ENCODE results near the gene UBE3A. TPM values are rescaled to one million over a fixed set of nuclear protein-coding genes. Genes with fewer than 3 reads are reported as not detected.

Gene UBE3A
- total RNA-seq, 2 donors from 2014 or later: 61.1 to 79.8 TPM

GRCh38 chr15:25478313-25478712 lies 39.5 kb upstream of the UBE3A start:
- no peak overlapping the region for H3K4me3 ChIP-seq
- no peak overlapping the region for H3K27ac ChIP-seq
- no peaks in the 10 kb centered on the region for H3K27me3 ChIP-seq (replicated peaks; ENCODE audit: insufficient read depth)
- WGBS: 87% methylated on average over 3 of the region's 3 CpGs
- H3K4me1 ChIP-seq (replicated peaks): no peaks in the 10 kb centered on the region
- no peak for DNase-seq (ENCODE audit: low spot score)
- H3K36me3 ChIP-seq: no peaks in the 10 kb centered on the region
- intact Hi-C loops (cut with DNase I): no loop called here
- H3K9me3 ChIP-seq: no peaks in the 10 kb centered on the region
- TF ChIP-seq, protein P1, sequence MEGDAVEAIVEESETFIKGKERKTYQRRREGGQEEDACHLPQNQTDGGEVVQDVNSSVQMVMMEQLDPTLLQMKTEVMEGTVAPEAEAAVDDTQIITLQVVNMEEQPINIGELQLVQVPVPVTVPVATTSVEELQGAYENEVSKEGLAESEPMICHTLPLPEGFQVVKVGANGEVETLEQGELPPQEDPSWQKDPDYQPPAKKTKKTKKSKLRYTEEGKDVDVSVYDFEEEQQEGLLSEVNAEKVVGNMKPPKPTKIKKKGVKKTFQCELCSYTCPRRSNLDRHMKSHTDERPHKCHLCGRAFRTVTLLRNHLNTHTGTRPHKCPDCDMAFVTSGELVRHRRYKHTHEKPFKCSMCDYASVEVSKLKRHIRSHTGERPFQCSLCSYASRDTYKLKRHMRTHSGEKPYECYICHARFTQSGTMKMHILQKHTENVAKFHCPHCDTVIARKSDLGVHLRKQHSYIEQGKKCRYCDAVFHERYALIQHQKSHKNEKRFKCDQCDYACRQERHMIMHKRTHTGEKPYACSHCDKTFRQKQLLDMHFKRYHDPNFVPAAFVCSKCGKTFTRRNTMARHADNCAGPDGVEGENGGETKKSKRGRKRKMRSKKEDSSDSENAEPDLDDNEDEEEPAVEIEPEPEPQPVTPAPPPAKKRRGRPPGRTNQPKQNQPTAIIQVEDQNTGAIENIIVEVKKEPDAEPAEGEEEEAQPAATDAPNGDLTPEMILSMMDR (IDR thresholded peaks at IDR 0.05): no peak
- TF ChIP-seq POLR2A (IDR thresholded peaks at IDR 0.05): no peak
- TF ChIP-seq POLR2AphosphoS5 (IDR thresholded peaks at IDR 0.05): no peak

DNA sequence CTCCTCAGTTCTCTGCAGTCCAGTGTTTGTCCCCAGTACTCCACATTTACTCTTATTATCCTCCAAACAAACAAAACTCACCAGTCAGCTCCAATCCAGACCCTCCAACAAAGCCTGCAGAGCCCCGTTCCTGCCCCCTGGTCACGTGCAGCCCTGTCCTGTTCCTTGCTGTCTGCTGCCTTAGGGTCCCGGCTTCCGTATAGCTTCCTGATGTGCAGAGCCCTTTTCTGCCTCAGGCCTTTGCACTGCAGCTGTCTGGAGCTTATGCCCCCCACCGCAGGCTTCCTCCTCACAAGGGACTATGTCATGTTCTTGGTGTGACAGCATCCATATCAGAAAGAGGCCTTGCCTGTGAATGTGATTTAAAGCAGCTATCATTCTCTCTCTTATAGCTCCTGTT lies 39.0 kb upstream of the UBE3A start:
- H3K4me1 ChIP-seq (replicated peaks): no peaks in the 10 kb centered on the region
- no peak overlapping the region for H3K4me3 ChIP-seq
- 89% methylated on average over 5 of the region's 5 CpGs for WGBS
- no peak overlapping the region for H3K27ac ChIP-seq
- no peaks in the 10 kb centered on the region for H3K27me3 ChIP-seq (replicated peaks; ENCODE audit: insufficient read depth)
- no peaks in the 10 kb centered on the region for H3K36me3 ChIP-seq
- H3K9me3 ChIP-seq: no peaks in the 10 kb centered on the region
- intact Hi-C loops (cut with DNase I): no loop called here
- no peak for TF ChIP-seq POLR2AphosphoS5 (IDR thresholded peaks at IDR 0.05)
- TF ChIP-seq POLR2A (IDR thresholded peaks at IDR 0.05): no peak
- TF ChIP-seq, protein P1 (IDR thresholded peaks at IDR 0.05): no peak
- no peak for DNase-seq (ENCODE audit: low spot score)

DNA sequence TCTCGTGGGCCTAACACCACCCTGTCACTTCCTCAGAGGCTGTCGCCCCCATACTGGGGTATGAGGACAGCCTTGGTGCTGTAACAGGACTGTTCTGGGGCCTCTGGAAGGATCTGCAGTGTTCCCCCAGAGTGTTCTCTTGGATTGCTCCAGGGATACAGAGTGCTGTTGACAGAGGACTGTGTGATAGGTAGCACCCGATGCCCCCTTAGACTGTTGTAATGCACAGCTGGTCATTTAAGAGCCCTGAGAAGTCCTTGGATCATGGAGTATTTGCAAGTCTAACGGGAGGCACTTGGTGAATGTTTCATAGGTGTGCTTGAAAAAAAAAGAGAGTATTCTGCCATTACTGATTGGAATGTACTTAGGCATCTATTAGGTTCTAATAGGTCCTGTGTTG lies 35.4 kb upstream of the UBE3A start:
- H3K4me1 ChIP-seq (replicated peaks): no peaks in the 10 kb centered on the region
- no peak overlapping the region for H3K4me3 ChIP-seq
- intact Hi-C loops (cut with DNase I): no loop called here
- no peaks in the 10 kb centered on the region for H3K9me3 ChIP-seq
- TF ChIP-seq POLR2A (IDR thresholded peaks at IDR 0.05) (no peak), POLR2AphosphoS5 (IDR thresholded peaks at IDR 0.05) (no peak)
- TF ChIP-seq, protein P1 (IDR thresholded peaks at IDR 0.05): no peak
- no peak for DNase-seq (ENCODE audit: low spot score)
- H3K27me3 ChIP-seq (replicated peaks; ENCODE audit: insufficient read depth): no peaks in the 10 kb centered on the region
- no peak overlapping the region for H3K27ac ChIP-seq
- WGBS: 89% methylated on average over 4 of the region's 4 CpGs
- no peaks in the 10 kb centered on the region for H3K36me3 ChIP-seq

DNA sequence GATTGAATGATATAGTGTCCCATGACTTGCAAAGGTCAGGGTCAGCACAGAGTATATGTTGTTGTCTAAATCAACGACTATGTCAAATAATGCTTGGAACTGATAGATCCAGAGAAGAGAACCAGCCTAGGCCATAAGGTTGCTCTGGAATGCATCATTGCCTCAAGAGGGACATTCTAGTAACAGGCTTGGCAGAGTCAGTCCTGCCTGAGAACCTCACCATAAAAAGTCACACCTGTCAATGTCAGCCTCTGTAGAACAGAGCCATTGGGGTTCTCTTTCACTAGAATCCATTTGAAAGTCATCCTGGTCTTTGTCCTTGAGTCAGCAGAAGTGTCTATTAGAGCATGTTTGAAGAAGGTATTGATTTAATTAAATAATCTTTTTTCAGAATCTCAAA lies 31.4 kb upstream of the UBE3A start:
- no peaks in the 10 kb centered on the region for H3K27me3 ChIP-seq (replicated peaks; ENCODE audit: insufficient read depth)
- intact Hi-C loops (cut with DNase I): no loop called here
- no peaks in the 10 kb centered on the region for H3K9me3 ChIP-seq
- H3K27ac ChIP-seq: no peak overlapping the region
- TF ChIP-seq, protein P1 (IDR thresholded peaks at IDR 0.05): no peak
- TF ChIP-seq POLR2AphosphoS5 (IDR thresholded peaks at IDR 0.05) (no peak), POLR2A (IDR thresholded peaks at IDR 0.05) (no peak)
- H3K36me3 ChIP-seq: no peaks in the 10 kb centered on the region
- H3K4me3 ChIP-seq: no peak overlapping the region
- H3K4me1 ChIP-seq (replicated peaks): no peaks in the 10 kb centered on the region
- DNase-seq (ENCODE audit: low spot score): no peak
- 67% methylated on average over 1 of the region's 1 CpG for WGBS

GRCh38 chr15:25469377-25469776 lies 30.6 kb upstream of the UBE3A start:
- Histone ChIP-seq H3K4me3 (no peak overlapping the region), H3K9me3 (no peaks in the 10 kb centered on the region), H3K36me3 (no peaks in the 10 kb centered on the region), H3K27ac (no peak overlapping the region), H3K4me1 (replicated peaks) (no peaks in the 10 kb centered on the region), H3K27me3 (replicated peaks; ENCODE audit: insufficient read depth) (no peaks in the 10 kb centered on the region)
- intact Hi-C loops (cut with DNase I): no loop called here
- 35% methylated on average over 1 of the region's 1 CpG for WGBS
- TF ChIP-seq POLR2A (IDR thresholded peaks at IDR 0.05) (no peak), POLR2AphosphoS5 (IDR thresholded peaks at IDR 0.05) (no peak)
- TF ChIP-seq, protein P1 (IDR thresholded peaks at IDR 0.05): no peak
- DNase-seq (ENCODE audit: low spot score): no peak
